ENCODE data around the gene NPAS2.

DNA sequence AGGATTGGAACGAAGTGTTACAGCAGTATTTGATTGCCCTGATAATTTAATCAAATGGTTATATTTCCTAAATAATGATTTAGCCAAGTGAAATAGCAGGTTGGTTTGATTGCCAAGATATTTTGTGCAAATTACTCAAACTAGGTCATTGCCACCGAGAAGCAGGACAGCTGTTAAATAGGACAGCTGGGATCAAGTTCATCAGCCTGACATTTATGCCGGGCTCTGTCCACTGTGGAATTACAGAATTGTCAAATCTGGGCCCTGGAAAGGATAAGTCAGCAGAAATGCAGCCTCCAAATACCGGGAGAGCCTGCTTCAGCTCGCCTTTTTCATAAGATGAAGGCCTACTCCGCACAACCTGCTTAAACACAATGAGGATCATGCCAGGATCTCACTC, 108.3 kb downstream of the NPAS2 start:
- TF ChIP-seq, protein P1, sequence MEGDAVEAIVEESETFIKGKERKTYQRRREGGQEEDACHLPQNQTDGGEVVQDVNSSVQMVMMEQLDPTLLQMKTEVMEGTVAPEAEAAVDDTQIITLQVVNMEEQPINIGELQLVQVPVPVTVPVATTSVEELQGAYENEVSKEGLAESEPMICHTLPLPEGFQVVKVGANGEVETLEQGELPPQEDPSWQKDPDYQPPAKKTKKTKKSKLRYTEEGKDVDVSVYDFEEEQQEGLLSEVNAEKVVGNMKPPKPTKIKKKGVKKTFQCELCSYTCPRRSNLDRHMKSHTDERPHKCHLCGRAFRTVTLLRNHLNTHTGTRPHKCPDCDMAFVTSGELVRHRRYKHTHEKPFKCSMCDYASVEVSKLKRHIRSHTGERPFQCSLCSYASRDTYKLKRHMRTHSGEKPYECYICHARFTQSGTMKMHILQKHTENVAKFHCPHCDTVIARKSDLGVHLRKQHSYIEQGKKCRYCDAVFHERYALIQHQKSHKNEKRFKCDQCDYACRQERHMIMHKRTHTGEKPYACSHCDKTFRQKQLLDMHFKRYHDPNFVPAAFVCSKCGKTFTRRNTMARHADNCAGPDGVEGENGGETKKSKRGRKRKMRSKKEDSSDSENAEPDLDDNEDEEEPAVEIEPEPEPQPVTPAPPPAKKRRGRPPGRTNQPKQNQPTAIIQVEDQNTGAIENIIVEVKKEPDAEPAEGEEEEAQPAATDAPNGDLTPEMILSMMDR (IDR thresholded peaks at IDR 0.05) = no peak
- no peak for TF ChIP-seq EP300 (IDR thresholded peaks at IDR 0.05)
- no peak for TF ChIP-seq POLR2A (IDR thresholded peaks at IDR 0.05)

Data from tibial nerve (tissue), 4 donors.